ENCODE results near the gene TMEM214. TPM values are rescaled to one million over a fixed set of nuclear protein-coding genes. Genes with fewer than 3 reads are reported as not detected.
A peak's percentile ranks its signal among the peaks of the same experiment; 100 is the strongest.
"Not testable (repeated sequence)": the region's sequence is repeated elsewhere in the genome, so short reads cannot be mapped to it uniquely, and the experiment has no call there.

The TMEM214 gene
- total RNA-seq, 3 donors from 2014 or later (not counting 1 experiment from before 2014, with no cell fraction given) = 64.9 to 81.1 (median 79.2) TPM

- H3K4me1 Mint-ChIP-seq = peaks cover 48 to 68% of the 10 kb centered on the region in 2 donors
- no peaks in the 10 kb centered on the region for H3K27me3 ChIP-seq (ENCODE audit: control insufficient read depth, insufficient read depth, low read length)
- H3K4me3 Mint-ChIP-seq = no peak overlapping the region
- no peaks in the 10 kb centered on the region for H3K27me3 Mint-ChIP-seq (ENCODE audit: low read depth in 2 of 2)
- intact Hi-C loops (cut with micrococcal nuclease) = no loop called here
- H3K9me3 ChIP-seq (ENCODE audit: control insufficient read depth, insufficient read depth, low read length) = no peaks in the 10 kb centered on the region
- ATAC-seq (no peak), DNase-seq (no peak)
- TF ChIP-seq, protein P1, sequence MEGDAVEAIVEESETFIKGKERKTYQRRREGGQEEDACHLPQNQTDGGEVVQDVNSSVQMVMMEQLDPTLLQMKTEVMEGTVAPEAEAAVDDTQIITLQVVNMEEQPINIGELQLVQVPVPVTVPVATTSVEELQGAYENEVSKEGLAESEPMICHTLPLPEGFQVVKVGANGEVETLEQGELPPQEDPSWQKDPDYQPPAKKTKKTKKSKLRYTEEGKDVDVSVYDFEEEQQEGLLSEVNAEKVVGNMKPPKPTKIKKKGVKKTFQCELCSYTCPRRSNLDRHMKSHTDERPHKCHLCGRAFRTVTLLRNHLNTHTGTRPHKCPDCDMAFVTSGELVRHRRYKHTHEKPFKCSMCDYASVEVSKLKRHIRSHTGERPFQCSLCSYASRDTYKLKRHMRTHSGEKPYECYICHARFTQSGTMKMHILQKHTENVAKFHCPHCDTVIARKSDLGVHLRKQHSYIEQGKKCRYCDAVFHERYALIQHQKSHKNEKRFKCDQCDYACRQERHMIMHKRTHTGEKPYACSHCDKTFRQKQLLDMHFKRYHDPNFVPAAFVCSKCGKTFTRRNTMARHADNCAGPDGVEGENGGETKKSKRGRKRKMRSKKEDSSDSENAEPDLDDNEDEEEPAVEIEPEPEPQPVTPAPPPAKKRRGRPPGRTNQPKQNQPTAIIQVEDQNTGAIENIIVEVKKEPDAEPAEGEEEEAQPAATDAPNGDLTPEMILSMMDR (IDR thresholded peaks at IDR 0.05) = no peak
- WGBS (ENCODE audit: insufficient coverage) = 80% methylated on average over 2 of the region's 2 CpGs
- peaks cover 49% of the 10 kb centered on the region for H3K4me1 ChIP-seq (ENCODE audit: control insufficient read depth, insufficient read depth, low read length)
- no peak overlapping the region for H3K4me3 ChIP-seq (ENCODE audit: low read length)
- no peaks in the 10 kb centered on the region for H3K9me3 Mint-ChIP-seq
- no peaks in the 10 kb centered on the region for H3K36me3 Mint-ChIP-seq
- H3K27ac ChIP-seq (ENCODE audit: low read length) = no peak overlapping the region
- peak overlapping the region; percentile 56 to 86 for H3K27ac Mint-ChIP-seq
- H3K36me3 ChIP-seq (ENCODE audit: control insufficient read depth, insufficient read depth, low read length) = peaks cover 12% of the 10 kb centered on the region
Measured at GRCh38 chr2:27073782-27074181, 41.0 kb downstream of the TMEM214 start.

DNA sequence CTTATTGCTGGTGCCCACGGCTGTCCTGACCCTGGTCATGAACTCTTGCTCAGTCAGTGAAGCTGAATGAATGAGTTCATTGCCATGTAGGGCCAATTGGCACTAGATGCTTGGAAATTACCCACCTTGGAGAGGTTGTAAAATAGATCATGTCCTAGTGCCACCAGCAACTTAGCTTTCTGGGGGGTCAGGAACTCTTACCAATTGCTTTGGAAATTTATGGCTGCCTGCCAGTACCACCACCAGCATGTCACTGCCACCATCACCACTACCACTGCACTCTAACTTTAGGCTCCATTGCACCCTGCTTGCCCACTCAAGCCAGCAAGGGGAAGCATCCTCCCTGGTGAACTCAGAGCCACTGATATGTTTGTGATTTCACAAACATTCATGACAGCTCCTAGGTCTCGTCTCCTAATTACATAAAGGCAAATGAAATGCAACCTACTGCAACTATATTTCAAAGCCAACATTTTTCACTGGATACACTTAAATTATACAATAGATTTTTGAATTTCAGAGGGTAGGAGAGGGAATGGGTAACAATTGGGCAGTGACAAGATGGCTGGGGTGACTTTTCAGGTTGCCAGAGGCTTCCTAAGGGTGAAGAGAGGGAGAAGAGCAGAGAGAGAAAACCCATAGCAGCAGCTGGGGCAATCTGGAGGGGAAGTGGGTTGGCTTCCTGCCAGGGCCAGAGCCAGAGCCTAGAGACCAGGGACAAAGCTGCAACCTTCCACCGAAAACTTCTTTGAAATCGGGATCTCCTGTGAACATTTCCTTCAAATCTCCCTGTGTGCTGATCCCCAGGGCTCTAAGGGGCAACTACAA, 42.2 kb downstream of the TMEM214 start:
- Mint-ChIP-seq H3K4me1 (peaks cover 37 to 57% of the 10 kb centered on the region in 2 donors), H3K36me3 (no peaks in the 10 kb centered on the region), H3K9me3 (no peaks in the 10 kb centered on the region), H3K27me3 (ENCODE audit: low read depth in 2 of 2) (no peaks in the 10 kb centered on the region), H3K27ac (peak overlapping the region; percentile 79 to 86), H3K4me3 (peak overlapping the region; percentile 60)
- Histone ChIP-seq H3K4me3 (ENCODE audit: low read length) (no peak overlapping the region), H3K4me1 (ENCODE audit: control insufficient read depth, insufficient read depth, low read length) (peaks cover 43% of the 10 kb centered on the region), H3K36me3 (ENCODE audit: control insufficient read depth, insufficient read depth, low read length) (peaks cover 2% of the 10 kb centered on the region), H3K9me3 (ENCODE audit: control insufficient read depth, insufficient read depth, low read length) (no peaks in the 10 kb centered on the region), H3K27ac (ENCODE audit: low read length) (peak overlapping the region; percentile 47), H3K27me3 (ENCODE audit: control insufficient read depth, insufficient read depth, low read length) (no peaks in the 10 kb centered on the region)
- TF ChIP-seq, protein P1 (IDR thresholded peaks at IDR 0.05) = no peak
- ATAC-seq (peak in 1 of 3 donors; percentile 10), DNase-seq (peak; percentile 48 to 83)
- 23% methylated on average over 4 of the region's 4 CpGs for WGBS (ENCODE audit: insufficient coverage)
- intact Hi-C loops (cut with micrococcal nuclease) = no loop called here

DNA sequence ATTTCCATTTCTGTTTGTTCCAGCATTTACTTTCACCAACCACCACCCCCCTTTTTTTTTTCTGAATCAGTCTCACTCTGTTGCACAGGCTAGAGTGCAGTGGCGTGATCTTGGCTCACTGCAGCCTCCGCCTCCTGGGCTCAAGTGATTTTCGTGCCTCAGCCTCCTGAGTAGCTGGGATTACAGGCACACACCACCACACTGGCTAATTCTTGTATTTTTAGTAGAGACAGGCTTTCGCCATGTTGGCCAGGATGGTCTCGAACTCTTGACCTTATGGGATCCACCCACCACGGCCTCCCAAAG, 42.8 kb downstream of the TMEM214 start:
- DNase-seq; H3K9me3 ChIP-seq (ENCODE audit: control insufficient read depth, insufficient read depth, low read length); H3K36me3 Mint-ChIP-seq; H3K27me3 ChIP-seq (ENCODE audit: control insufficient read depth, insufficient read depth, low read length); intact Hi-C loops (cut with micrococcal nuclease); H3K36me3 ChIP-seq (ENCODE audit: control insufficient read depth, insufficient read depth, low read length); H3K9me3 Mint-ChIP-seq; H3K4me3 ChIP-seq (ENCODE audit: low read length); H3K27me3 Mint-ChIP-seq (ENCODE audit: low read depth in 2 of 2): not testable (repeated sequence)
- H3K27ac ChIP-seq (ENCODE audit: low read length) = peak overlapping the region; percentile 47
- peak in 1 of 3 donors; percentile 4 for ATAC-seq
- peaks cover 39% of the 10 kb centered on the region for H3K4me1 ChIP-seq (ENCODE audit: control insufficient read depth, insufficient read depth, low read length)
- Mint-ChIP-seq H3K4me3 (peak overlapping the region; percentile 60), H3K27ac (peak overlapping the region; percentile 79 to 86), H3K4me1 (peaks cover 33 to 57% of the 10 kb centered on the region in 2 donors)
- WGBS (ENCODE audit: insufficient coverage) = 49% methylated on average over 6 of the region's 6 CpGs

GRCh38 chr2:27076323-27076722, 43.6 kb downstream of the TMEM214 start:
- no peaks in the 10 kb centered on the region for H3K36me3 ChIP-seq (ENCODE audit: control insufficient read depth, insufficient read depth, low read length)
- peak overlapping the region; percentile 3 to 86 for H3K27ac Mint-ChIP-seq
- H3K36me3 Mint-ChIP-seq = no peaks in the 10 kb centered on the region
- peaks cover 40% of the 10 kb centered on the region for H3K4me1 ChIP-seq (ENCODE audit: control insufficient read depth, insufficient read depth, low read length)
- H3K9me3 Mint-ChIP-seq = no peaks in the 10 kb centered on the region
- no peaks in the 10 kb centered on the region for H3K9me3 ChIP-seq (ENCODE audit: control insufficient read depth, insufficient read depth, low read length)
- DNase-seq (no peak), ATAC-seq (no peak)
- TF ChIP-seq, protein P1 (IDR thresholded peaks at IDR 0.05) = no peak
- H3K27me3 Mint-ChIP-seq (ENCODE audit: low read depth in 2 of 2) = no peaks in the 10 kb centered on the region
- no peaks in the 10 kb centered on the region for H3K27me3 ChIP-seq (ENCODE audit: control insufficient read depth, insufficient read depth, low read length)
- H3K27ac ChIP-seq (ENCODE audit: low read length) = no peak overlapping the region
- peaks cover 33 to 59% of the 10 kb centered on the region in 2 donors for H3K4me1 Mint-ChIP-seq
- no peak overlapping the region for H3K4me3 ChIP-seq (ENCODE audit: low read length)
- no peak overlapping the region for H3K4me3 Mint-ChIP-seq
- intact Hi-C loops (cut with micrococcal nuclease) = no loop called here
- WGBS (ENCODE audit: insufficient coverage) = 91% methylated on average over 4 of the region's 4 CpGs

Data from natural killer cell (primary cell).